ENCODE data around the gene RIN3.

Gene RIN3

GRCh38 chr14:92511453-92512238 lies 1.9 kb upstream of the RIN3 start:
- no peak for DNase-seq

GRCh38 chr14:92512807-92513203 lies 776 bp upstream of the RIN3 start:
- no peak for DNase-seq

GRCh38 chr14:92513966-92514843 lies 624 bp downstream of the RIN3 start:
- no peak for DNase-seq

GRCh38 chr14:92514844-92515514 lies 1.4 kb downstream of the RIN3 start:
- no peak for DNase-seq

GRCh38 chr14:92515546-92516343 lies 2.2 kb downstream of the RIN3 start:
- DNase-seq = no peak

- no peak for DNase-seq
Measured at GRCh38 chr14:92516344-92516965, 2.9 kb downstream of the RIN3 start.

- peak; percentile 27 for DNase-seq
Measured at GRCh38 chr14:92516966-92517506, 3.5 kb downstream of the RIN3 start.

- no peak for DNase-seq
Measured at GRCh38 chr14:92517761-92518160, 4.2 kb downstream of the RIN3 start.

- no peak for DNase-seq
Measured at GRCh38 chr14:92519246-92520101, 5.9 kb downstream of the RIN3 start.

GRCh38 chr14:92520102-92521057 lies 6.8 kb downstream of the RIN3 start:
- DNase-seq = no peak

- DNase-seq = no peak
Measured at GRCh38 chr14:92521058-92521415, 7.5 kb downstream of the RIN3 start.

- DNase-seq = no peak
Measured at GRCh38 chr14:92523752-92524151, 10.2 kb downstream of the RIN3 start.

- DNase-seq = no peak
Measured at GRCh38 chr14:92524602-92525185, 11.1 kb downstream of the RIN3 start.

GRCh38 chr14:92525322-92526095 lies 11.9 kb downstream of the RIN3 start:
- no peak for DNase-seq

GRCh38 chr14:92527721-92528120 lies 14.1 kb downstream of the RIN3 start:
- no peak for DNase-seq

GRCh38 chr14:92528486-92529100 lies 15.0 kb downstream of the RIN3 start:
- no peak for DNase-seq

- DNase-seq = no peak
Measured at GRCh38 chr14:92529903-92530302, 16.3 kb downstream of the RIN3 start.

All from NCI-H82 (cell line).